SK-N-SH treated with all-trans-retinoic acid at 6 μM for 48 hours (cell line): ENCODE results near the gene MCEMP1.

Experiments used
- ARNTL ChIP-seq: fragments of 450-650 bp; formaldehyde crosslinking; IDR thresholded peaks from 2 replicates; pipeline ENCODE4 v1.5.0; 2020; ENCODE audit warnings: low read depth, mild to moderate bottlenecking, moderate library complexity, borderline replicate concordance
- PPARA ChIP-seq: fragments of 250-450 bp; sonication (Bioruptor Pico); IDR thresholded peaks from 2 replicates; pipeline ENCODE4 v1.5.0; 2020; ENCODE audit warnings: mild to moderate bottlenecking, borderline replicate concordance
- TCF4 ChIP-seq: fragments of 250-450 bp; sonication (Bioruptor Pico); IDR thresholded peaks from 2 replicates; pipeline ENCODE4 v1.8.0; 2021; ENCODE audit warnings: mild to moderate bottlenecking, moderate library complexity, borderline replicate concordance
- ZFP3 ChIP-seq: fragments of 250-450 bp; sonication (Bioruptor Pico); IDR thresholded peaks from 2 replicates; pipeline ENCODE4 v1.5.0; 2020; ENCODE audit warnings: mild to moderate bottlenecking, moderate library complexity
- TF ChIP-seq, protein P1 (sequence below): fragments of 250-450 bp; sonication (Bioruptor Pico); IDR thresholded peaks from 2 replicates; pipeline ENCODE4 v1.8.0; 2020; ENCODE audit warnings: mild to moderate bottlenecking, moderate library complexity, borderline replicate concordance
- TF ChIP-seq, protein P2 (sequence below): fragments of 250-450 bp; sonication (Bioruptor Pico); IDR thresholded peaks from 2 replicates; pipeline ENCODE4 v1.5.1; 2020; ENCODE audit warnings: low read depth, mild to moderate bottlenecking, moderate library complexity

DNA sequence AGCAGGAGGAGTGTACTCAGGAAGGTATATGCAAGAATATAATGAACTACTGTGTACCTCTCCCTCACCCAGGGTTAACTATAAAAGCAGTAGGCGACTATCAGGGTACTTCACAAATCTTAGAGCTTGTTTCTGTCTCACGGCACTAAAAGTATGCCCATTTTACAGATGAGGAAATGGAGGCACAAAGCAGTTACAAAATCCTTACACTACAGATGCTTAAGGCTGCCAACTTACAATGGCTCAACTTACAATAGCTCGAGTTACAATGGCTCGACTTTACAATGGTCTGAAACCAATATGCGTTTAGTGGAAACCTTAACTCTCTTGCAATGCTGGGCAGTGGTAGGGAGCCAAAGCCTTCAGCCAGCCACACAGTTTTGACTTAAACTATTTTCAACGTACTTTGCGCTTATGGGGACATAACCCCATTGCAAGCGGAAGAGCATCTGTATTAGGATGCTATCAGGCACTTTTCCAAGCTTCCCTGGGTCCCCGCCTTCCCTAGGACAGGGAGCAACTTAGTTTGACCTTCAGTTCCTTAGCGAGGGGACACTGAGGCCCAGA is 20.9 kb downstream of the MCEMP1 start:
- TF ChIP-seq, protein P1, sequence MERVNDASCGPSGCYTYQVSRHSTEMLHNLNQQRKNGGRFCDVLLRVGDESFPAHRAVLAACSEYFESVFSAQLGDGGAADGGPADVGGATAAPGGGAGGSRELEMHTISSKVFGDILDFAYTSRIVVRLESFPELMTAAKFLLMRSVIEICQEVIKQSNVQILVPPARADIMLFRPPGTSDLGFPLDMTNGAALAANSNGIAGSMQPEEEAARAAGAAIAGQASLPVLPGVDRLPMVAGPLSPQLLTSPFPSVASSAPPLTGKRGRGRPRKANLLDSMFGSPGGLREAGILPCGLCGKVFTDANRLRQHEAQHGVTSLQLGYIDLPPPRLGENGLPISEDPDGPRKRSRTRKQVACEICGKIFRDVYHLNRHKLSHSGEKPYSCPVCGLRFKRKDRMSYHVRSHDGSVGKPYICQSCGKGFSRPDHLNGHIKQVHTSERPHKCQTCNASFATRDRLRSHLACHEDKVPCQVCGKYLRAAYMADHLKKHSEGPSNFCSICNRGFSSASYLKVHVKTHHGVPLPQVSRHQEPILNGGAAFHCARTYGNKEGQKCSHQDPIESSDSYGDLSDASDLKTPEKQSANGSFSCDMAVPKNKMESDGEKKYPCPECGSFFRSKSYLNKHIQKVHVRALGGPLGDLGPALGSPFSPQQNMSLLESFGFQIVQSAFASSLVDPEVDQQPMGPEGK (CRISPR knock-in tag), result no peak
- TF ChIP-seq TCF4 (CRISPR knock-in tag) (no peak), PPARA (CRISPR knock-in tag) (no peak), ZFP3 (no peak), ARNTL (CRISPR knock-in tag) (no peak)
- TF ChIP-seq, protein P2, sequence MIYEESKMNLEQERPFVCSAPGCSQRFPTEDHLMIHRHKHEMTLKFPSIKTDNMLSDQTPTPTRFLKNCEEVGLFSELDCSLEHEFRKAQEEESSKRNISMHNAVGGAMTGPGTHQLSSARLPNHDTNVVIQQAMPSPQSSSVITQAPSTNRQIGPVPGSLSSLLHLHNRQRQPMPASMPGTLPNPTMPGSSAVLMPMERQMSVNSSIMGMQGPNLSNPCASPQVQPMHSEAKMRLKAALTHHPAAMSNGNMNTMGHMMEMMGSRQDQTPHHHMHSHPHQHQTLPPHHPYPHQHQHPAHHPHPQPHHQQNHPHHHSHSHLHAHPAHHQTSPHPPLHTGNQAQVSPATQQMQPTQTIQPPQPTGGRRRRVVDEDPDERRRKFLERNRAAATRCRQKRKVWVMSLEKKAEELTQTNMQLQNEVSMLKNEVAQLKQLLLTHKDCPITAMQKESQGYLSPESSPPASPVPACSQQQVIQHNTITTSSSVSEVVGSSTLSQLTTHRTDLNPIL (CRISPR knock-in tag), result no peak
